GM23248 (cell line): ENCODE measurements around the gene CDH13.

ENCODE experiments used
- EZH2 ChIP-seq: fragments of 200-600 bp; sonication (generic); IDR thresholded peaks from 2 replicates; pipeline ENCODE4 v1.6.1; 2018; ENCODE audit warnings: antibody characterized with exemption, mild to moderate bottlenecking; ENCODE audit not compliant: insufficient read depth, poor library complexity, severe bottlenecking
- EZH2phosphoT487 ChIP-seq: fragments of 200-600 bp; sonication (generic); IDR thresholded peaks from 2 replicates; pipeline ENCODE4 v1.6.1; 2018; ENCODE audit warnings: antibody characterized with exemption, moderate library complexity, mild to moderate bottlenecking, low read depth; ENCODE audit not compliant: insufficient read depth

DNA sequence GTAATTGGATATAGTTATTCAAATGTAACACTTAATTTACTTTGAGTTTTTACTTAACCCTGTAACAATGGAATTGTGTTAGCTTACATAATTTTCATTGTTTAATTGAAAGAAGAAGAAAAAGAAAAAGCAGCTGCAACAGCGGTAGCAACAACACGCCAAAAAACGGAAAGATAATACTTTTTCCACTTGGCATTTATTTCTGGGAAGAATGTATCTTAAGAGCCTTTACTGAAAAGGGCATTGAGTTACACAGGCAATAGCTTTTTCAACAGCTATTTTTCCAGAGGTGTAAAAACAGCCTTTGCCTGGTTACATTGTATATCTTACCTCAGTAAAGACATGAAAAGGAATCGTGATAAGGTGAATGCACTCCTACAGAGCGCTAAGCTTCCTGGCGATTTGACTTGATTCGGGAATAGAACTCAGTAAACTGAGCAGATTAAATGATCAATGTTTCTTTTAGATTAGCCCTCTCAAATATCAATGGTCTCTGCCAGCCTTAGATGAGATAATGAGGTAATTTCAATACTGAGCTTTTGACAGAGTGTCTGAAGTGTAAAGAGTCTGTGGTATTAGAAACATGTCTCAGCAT, 311.3 kb downstream of the CDH13 start:
- no peak for TF ChIP-seq EZH2phosphoT487
- TF ChIP-seq EZH2, result no peak
